Astrocyte of the cerebellum (primary cell): Measurements from ENCODE around the gene ATMIN.

Experiments
- DNase-seq: peaks from one replicate; pipeline ENCODE4 v3.0.0-alpha.2; 2011; ENCODE audit warnings: low read depth
- H3K4me3 ChIP-seq: 2 replicates; pipeline ENCODE4 v1.5.1; 2011; ENCODE audit warnings: mild to moderate bottlenecking, low read depth, low read length, moderate library complexity
- CTCF ChIP-seq: IDR thresholded peaks from 2 replicates; pipeline ENCODE4 v1.5.1; 2012; ENCODE audit warnings: low read length, low read depth, moderate library complexity, mild to moderate bottlenecking; ENCODE audit errors: missing control alignments
- in situ Hi-C: cut with HindIII; loops from 2 replicates; pipeline ENCODE4 v1.10.0; 2017; ENCODE audit warnings: low sequenced_read_pairs

Gene ATMIN

GRCh38 chr16:81035398-81035974, at the start of gene ATMIN:
Gene ATMIN (plus strand): TSS chr16:81035842. CDS start chr16:81035871, 29 bp downstream.
- in situ Hi-C loops: loop anchor here (25.0 kb wide), 2 partner anchors 302 to 702 kb away; no protein-coding TSS in a partner anchor
- peak; percentile 43 for DNase-seq
- peak; percentile 96 for TF ChIP-seq CTCF
- peak within 1 kb of the TSS; percentile 66 for H3K4me3 ChIP-seq

DNA sequence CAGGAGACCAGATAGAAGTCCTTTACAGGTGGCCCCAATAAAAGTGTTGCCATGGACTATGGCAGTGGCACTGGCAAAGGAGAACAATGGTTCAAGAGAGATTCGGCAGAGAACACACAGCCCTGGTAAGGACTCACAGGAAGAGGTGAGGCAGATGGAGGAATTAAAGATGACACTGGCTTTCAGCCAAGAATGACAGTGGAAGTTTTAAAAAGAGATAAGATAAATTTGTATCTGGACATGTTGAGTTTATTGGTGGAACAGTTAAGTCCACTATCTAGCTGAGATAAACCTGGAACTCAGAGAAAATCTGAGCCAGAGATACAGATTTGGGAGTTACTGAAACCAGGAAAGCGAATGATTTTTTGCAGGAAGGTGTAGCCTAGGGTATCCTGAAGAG, 49.1 kb upstream of the ATMIN start:
- no peak for TF ChIP-seq CTCF
- no peak overlapping the region for H3K4me3 ChIP-seq
- no peak for DNase-seq
- in situ Hi-C loops: no loop called here

GRCh38 chr16:80988756-80989155, 46.9 kb upstream of the ATMIN start:
- no peak for DNase-seq
- in situ Hi-C loops: no loop called here
- H3K4me3 ChIP-seq: no peak overlapping the region
- TF ChIP-seq CTCF: no peak

GRCh38 chr16:80989801-80990200, 45.8 kb upstream of the ATMIN start:
- in situ Hi-C loops: no loop called here
- no peak for DNase-seq
- TF ChIP-seq CTCF: no peak
- H3K4me3 ChIP-seq: no peak overlapping the region

GRCh38 chr16:80990577-80990976, 45.1 kb upstream of the ATMIN start:
- no peak for DNase-seq
- no peak overlapping the region for H3K4me3 ChIP-seq
- in situ Hi-C loops: no loop called here
- TF ChIP-seq CTCF: no peak

DNA sequence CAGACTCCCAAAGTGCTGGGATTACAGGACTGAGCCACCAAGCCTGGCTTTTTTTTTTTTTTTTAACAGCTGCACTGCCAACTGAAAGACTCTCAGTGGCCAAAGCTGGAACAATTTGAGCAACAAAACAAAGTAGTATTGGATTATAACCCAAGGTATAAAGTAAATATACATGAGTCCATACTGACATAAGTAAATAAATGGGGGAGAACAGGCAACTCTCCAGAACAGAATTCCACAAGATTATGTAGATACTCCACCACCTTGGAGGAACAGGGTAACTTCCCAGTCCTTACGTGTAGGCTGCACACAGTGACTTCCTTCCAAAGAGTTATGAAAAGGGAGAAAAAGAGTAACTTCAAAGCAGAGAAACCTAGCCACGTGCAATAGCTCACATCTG, 44.7 kb upstream of the ATMIN start:
- TF ChIP-seq CTCF: no peak
- in situ Hi-C loops: no loop called here
- no peak for DNase-seq
- no peak overlapping the region for H3K4me3 ChIP-seq
